ENCODE data around the gene COL7A1. TPM values are rescaled to one million over a fixed set of nuclear protein-coding genes. Genes with fewer than 3 reads are reported as not detected.

The COL7A1 gene
- total and polyA plus RNA-seq, 2 of the 13 experiments (the other 11 are each of a cell fraction or from before 2014, with no cell fraction given): 2.7 to 11.7 TPM

DNA sequence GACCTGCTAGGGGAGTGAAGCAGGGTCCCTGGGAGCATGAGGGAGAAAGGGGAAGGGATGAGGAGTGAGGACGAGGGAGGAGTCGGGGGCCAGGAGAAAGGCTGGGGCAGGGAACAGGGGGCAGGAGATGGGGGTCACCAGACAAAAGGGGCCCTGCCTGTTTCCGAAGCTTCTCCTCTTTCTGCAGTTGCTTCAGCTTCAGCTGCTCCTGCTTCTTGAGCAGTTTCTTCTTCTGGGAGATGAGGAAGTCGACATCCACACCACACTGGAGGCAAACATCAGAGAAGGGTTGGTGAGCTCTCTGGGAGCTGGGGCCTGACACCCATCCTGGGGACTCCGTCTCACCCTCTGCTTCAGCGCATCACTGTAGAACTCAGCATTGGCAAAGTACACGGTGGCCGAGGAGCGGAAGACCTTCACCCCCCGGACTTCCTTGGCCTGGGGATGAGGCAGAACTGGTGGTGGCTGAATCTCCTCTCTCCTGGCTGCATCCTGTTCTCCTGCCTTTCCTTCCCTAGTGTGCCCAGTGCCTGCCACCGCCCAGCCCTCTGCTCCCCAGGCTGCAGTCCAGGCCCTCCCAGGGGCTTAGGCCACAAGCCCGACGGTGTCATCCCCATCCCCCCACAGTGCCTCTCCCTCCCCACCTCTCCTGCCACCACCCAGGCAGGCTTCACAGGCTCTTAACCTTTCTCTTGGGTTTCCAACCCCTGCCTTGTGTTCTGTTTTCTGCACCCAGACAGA is 33.3 kb upstream of the COL7A1 start (continued):
- TF ChIP-seq, protein P1, sequence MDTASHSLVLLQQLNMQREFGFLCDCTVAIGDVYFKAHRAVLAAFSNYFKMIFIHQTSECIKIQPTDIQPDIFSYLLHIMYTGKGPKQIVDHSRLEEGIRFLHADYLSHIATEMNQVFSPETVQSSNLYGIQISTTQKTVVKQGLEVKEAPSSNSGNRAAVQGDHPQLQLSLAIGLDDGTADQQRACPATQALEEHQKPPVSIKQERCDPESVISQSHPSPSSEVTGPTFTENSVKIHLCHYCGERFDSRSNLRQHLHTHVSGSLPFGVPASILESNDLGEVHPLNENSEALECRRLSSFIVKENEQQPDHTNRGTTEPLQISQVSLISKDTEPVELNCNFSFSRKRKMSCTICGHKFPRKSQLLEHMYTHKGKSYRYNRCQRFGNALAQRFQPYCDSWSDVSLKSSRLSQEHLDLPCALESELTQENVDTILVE (CRISPR knock-in tag; IDR thresholded peaks at IDR 0.05): no peak
- TF ChIP-seq JDP2 (CRISPR knock-in tag; IDR thresholded peaks at IDR 0.05; ENCODE audit: borderline replicate concordance): no peak
- TF ChIP-seq BORCS8-MEF2B (CRISPR knock-in tag; IDR thresholded peaks at IDR 0.05): no peak
- TF ChIP-seq, protein P2, sequence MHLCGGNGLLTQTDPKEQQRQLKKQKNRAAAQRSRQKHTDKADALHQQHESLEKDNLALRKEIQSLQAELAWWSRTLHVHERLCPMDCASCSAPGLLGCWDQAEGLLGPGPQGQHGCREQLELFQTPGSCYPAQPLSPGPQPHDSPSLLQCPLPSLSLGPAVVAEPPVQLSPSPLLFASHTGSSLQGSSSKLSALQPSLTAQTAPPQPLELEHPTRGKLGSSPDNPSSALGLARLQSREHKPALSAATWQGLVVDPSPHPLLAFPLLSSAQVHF (CRISPR knock-in tag; IDR thresholded peaks at IDR 0.05): no peak
- TF ChIP-seq ZFP37 (CRISPR knock-in tag; IDR thresholded peaks at IDR 0.05; ENCODE audit: borderline replicate concordance): no peak
- no peak for TF ChIP-seq THYN1 (CRISPR knock-in tag; IDR thresholded peaks at IDR 0.05; ENCODE audit: borderline replicate concordance, low read depth)
- TF ChIP-seq, protein P3, sequence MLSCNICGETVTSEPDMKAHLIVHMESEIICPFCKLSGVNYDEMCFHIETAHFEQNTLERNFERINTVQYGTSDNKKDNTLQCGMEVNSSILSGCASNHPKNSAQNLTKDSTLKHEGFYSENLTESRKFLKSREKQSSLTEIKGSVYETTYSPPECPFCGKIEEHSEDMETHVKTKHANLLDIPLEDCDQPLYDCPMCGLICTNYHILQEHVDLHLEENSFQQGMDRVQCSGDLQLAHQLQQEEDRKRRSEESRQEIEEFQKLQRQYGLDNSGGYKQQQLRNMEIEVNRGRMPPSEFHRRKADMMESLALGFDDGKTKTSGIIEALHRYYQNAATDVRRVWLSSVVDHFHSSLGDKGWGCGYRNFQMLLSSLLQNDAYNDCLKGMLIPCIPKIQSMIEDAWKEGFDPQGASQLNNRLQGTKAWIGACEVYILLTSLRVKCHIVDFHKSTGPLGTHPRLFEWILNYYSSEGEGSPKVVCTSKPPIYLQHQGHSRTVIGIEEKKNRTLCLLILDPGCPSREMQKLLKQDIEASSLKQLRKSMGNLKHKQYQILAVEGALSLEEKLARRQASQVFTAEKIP (CRISPR knock-in tag; IDR thresholded peaks at IDR 0.05; ENCODE audit: borderline replicate concordance): no peak

DNA sequence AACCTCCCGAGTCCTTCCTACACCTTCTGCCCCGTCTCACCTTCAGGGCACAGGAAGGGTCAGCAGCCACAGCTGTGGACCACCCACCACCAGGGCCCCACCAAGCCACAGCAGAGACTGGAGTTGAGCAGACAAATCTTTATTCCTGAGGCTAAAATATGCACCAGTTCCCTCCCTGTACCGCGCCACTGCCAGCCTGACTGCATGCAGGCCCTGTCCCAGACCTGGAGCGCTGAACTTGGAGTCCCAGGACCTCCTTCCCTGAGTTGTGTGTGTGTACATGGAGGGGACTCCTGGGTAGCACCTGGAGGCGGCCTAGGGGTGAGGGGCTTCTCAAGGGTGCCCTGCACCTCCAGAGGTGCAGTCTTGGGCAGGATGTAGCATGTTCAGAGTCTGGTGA is 30.5 kb upstream of the COL7A1 start:
- in situ Hi-C loops (cut with HindIII; ENCODE audit: extremely low pct_ligation_motif_present, low pct_unique_long_range_greater_than_20kb): no loop called here
- POLR2A ChIA-PET: interaction anchor here (1.6 to 7.5 kb wide), 3 partner anchors 9 to 37 kb away, joined by 3 to 140 read pairs (median 33); partner anchors contain the start of genes CELSR3, SLC26A6 and UQCRC1
- TF ChIP-seq GABPB1 (CRISPR knock-in tag; IDR thresholded peaks at IDR 0.05) (no peak), MAFF (IDR thresholded peaks at IDR 0.05; ENCODE audit: low read depth, low read length) (no peak), BRD4 (CRISPR knock-in tag; IDR thresholded peaks at IDR 0.05) (no peak), ZC3H13 (CRISPR knock-in tag; IDR thresholded peaks at IDR 0.05) (no peak), ZNF615 (CRISPR knock-in tag; IDR thresholded peaks at IDR 0.05; ENCODE audit: borderline replicate concordance) (no peak), ZNF558 (CRISPR knock-in tag; IDR thresholded peaks at IDR 0.05; ENCODE audit: borderline replicate concordance) (no peak), DPF2 (CRISPR knock-in tag; IDR thresholded peaks at IDR 0.05; ENCODE audit: borderline replicate concordance, low read depth) (no peak), ZNF335 (CRISPR knock-in tag; IDR thresholded peaks at IDR 0.05) (no peak), ZNF768 (CRISPR knock-in tag; IDR thresholded peaks at IDR 0.05) (no peak), ESRRA (CRISPR knock-in tag; IDR thresholded peaks at IDR 0.05; ENCODE audit: low read depth) (no peak), FOXK2 (IDR thresholded peaks at IDR 0.05) (no peak), ZNF619 (CRISPR knock-in tag; IDR thresholded peaks at IDR 0.05) (no peak)
- TF ChIP-seq, protein P4, sequence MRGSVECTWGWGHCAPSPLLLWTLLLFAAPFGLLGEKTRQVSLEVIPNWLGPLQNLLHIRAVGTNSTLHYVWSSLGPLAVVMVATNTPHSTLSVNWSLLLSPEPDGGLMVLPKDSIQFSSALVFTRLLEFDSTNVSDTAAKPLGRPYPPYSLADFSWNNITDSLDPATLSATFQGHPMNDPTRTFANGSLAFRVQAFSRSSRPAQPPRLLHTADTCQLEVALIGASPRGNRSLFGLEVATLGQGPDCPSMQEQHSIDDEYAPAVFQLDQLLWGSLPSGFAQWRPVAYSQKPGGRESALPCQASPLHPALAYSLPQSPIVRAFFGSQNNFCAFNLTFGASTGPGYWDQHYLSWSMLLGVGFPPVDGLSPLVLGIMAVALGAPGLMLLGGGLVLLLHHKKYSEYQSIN (CRISPR knock-in tag; IDR thresholded peaks at IDR 0.05; ENCODE audit: borderline replicate concordance): no peak

More for the DNA sequence above, 30.5 kb upstream of the COL7A1 start:
- Histone ChIP-seq H3K4me2 (ENCODE audit: low read depth, low read length) (no peak overlapping the region), H3K79me2 (ENCODE audit: insufficient read depth, low read length) (no peaks in the 10 kb centered on the region), H4K20me1 (ENCODE audit: insufficient read depth, low read length) (no peaks in the 10 kb centered on the region), H3K9me3 (ENCODE audit: low read length) (no peaks in the 10 kb centered on the region), H3K27me3 (ENCODE audit: control insufficient read depth in 1 of 2, insufficient read depth in 2 of 2, low read length in 2 of 2) (no peaks in the 10 kb centered on the region), H3K9ac (ENCODE audit: insufficient read depth, low read depth, low read length) (no peak overlapping the region), H3K4me1 (ENCODE audit: insufficient read depth, low read length) (peaks cover 61% of the 10 kb centered on the region), H2AFZ (ENCODE audit: low read length) (no peak overlapping the region), H3K36me3 (replicated peaks in 1 of 2; ENCODE audit: control insufficient read depth in 1 of 2, insufficient read depth in 2 of 2, low read length in 2 of 2) (peaks cover 18 to 56% of the 10 kb centered on the region in 2 experiments), H3K27ac (ENCODE audit: extremely low read length, insufficient read depth, low read length) (peak overlapping the region; percentile 93), H3K4me3 (replicated peaks in 1 of 3; ENCODE audit: insufficient read depth in 1 of 3, low read depth in 2 of 3, low read length in 3 of 3) (no peak overlapping the region)
- intact Hi-C loops (cut with micrococcal nuclease; ENCODE audit: unreplicated experiment): no loop called here
- no TSS peak for BruUV-seq (replicated peaks)
- no peak for ATAC-seq
- CTCF ChIA-PET (ENCODE audit: low intra/inter-chr PET ratio, low total read pairs): no interaction called here
- DNase-seq (ENCODE audit: low spot score): no peak
- FAIRE-seq: no peak
- WGBS (ENCODE audit: low lambda C conversion rate): 98% methylated on average over 6 of the region's 6 CpGs

Measured in HepG2 (cell line).